RKO (cell line): ENCODE results near the gene BMP15.

Source experiments
- DNase-seq: peaks from one replicate; pipeline ENCODE4 v3.0.0-alpha.2; 2016; ENCODE audit warnings: low spot score

The BMP15 gene

DNA sequence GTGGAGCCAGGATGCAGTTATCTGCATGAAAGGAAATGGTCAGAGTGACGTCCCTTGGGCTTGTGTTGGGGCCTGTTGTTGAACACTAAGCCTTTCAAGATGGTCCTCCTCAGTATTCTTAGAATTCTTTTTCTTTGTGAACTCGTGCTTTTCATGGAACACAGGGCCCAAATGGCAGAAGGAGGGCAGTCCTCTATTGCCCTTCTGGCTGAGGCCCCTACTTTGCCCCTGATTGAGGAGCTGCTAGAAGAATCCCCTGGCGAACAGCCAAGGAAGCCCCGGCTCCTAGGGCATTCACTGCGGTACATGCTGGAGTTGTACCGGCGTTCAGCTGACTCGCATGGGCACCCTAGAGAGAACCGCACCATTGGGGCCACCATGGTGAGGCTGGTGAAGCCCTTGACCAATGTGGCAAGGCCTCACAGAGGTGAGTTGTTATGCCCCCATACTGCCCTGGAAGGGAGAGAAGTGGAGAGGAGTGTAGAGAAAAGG lies at the start of gene BMP15:
BMP15 (plus strand) TSS at position 51 of the 492 bp plus-strand sequence; CDS start at position 100, 49 bp downstream.
- no peak for DNase-seq

DNA sequence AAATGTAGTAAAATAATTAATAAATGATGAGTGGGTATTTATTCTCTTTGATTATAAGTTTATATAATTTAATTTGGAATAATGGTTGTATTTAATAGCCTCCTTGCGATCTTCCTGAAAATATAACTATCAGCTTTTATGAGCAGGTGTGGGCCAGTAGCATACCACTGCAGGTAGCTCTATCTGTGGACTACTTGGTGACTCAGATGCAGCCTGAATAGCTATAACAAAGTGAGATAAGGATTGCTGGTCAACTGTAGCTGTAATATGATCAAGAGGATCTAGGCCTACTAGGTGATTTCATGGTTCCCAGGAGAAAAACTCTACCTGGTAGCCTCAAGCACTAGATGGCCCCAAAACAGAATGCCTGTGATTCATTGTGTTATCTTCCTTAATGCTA lies 47.1 kb upstream of the BMP15 start:
- no peak for DNase-seq

DNA sequence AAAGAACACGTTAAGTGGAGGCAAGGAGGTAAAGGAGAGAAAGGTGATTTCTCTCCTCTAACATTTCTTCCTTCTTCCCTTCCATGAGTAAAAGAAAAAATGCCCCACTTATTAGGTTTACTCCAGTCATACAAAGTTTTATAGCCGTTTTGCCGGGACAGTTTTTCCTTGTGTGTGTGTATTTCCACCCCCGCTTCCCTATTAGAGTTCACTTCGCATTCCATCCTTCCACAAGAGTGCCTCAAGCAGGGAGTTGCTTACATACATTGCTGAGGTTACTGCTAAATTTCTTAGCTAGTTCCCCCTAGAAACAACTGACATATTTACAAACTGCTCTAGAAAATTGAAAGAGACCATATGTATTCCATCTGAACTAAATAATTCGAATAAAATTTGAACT lies 45.2 kb upstream of the BMP15 start:
- DNase-seq = no peak

DNA sequence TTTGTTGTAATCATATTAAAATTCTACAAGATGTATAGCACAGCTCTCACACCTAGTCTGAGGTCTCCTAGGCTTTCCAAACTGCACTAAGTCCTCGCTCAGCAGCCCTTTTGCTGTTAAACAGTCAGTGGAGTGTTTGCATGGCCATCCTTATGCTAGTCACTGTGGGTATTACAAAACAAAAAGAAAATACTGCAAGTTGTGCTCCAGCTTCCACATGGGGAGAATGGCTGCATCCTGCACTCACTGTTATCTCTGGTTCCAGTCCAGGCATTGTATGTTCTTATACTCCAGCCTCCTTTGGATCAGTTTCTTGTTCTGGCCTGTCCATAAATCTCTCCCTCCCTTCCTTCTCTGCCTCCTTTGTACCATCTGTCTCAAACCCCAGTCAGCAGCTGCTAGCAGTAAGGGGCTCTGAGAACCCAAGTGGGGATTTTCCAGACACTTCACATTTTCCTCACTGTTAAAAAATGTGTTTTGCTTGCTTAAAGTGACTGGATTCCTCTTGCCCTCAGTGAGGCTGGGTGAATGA lies 38.5 kb upstream of the BMP15 start:
- no peak for DNase-seq

DNA sequence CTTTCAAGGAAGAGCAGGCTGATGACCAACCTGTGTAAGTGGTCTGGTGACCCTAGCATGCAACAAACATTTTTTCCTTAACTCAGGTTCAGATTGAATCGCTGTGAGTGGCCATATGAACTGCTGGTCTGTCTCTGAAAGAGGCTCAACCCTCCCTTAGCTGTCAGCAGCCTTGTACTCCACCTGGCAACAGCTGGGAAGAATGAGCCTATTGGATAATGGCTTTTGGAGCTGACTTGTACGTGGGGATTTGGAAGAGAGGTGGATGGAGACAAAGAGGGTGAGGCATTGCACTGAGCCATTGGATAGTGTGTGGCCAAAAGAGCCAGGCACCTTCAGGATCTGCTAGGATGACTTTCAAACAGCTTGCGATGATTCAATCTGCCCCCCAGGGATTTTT lies 35.7 kb upstream of the BMP15 start:
- no peak for DNase-seq

DNA sequence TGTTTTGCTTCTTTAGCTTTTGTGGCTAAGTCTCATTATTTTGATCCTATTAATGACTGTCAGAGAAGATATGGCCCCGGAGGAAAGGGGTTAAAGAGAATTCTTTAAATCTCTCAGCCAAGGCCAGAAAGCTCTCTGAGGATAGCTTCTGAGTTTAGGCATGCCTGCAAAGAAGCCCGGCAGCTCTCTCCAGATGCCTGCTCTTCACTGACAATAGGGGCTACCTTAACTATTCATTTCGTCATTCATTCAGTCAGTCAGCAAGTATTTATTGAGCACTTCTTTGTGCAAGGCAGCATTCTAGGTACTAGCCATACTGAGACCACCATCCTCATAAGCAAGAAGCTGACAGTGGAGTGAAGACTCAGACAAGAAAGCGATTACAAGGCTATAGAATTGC lies 34.0 kb upstream of the BMP15 start:
- DNase-seq = no peak

DNA sequence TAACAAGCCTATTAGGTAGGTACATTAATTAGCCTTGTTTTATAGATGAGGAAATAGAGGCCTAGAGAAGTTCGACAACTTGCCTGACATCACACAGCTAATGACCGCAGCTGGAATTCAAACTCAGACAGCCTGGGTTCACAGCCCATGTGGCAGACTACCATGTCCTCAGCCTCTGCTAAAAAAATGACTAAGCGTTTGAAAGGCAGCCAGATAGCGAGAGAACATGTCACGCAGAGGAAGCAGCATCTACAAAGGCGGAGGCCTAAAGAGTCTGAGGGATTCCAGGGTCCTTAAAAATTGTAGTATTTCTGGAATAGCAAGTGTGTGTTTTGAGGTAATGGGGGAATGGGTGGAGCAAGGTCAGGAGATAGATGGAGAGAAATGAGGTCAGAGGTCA lies 33.2 kb upstream of the BMP15 start:
- DNase-seq = no peak

DNA sequence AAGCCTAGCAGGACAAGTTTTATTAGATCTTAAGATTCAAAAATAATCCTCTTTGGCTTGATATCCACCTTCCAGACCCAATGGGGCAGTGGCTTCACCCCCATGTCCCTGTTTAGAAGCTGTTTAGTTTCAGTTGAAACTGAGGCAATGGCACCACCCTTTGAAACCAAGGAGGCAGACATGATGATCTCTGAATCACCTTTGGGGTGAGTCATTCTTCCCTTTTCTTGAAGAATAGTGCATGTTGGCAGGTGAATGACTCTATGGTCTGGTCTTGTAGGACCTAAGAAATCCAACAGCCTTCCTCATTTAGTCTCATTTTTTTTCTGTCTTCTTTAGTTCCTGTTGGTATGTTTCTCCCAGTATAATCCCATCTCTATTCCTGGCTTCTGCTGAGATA lies 29.5 kb upstream of the BMP15 start:
- peak; percentile 4 for DNase-seq

DNA sequence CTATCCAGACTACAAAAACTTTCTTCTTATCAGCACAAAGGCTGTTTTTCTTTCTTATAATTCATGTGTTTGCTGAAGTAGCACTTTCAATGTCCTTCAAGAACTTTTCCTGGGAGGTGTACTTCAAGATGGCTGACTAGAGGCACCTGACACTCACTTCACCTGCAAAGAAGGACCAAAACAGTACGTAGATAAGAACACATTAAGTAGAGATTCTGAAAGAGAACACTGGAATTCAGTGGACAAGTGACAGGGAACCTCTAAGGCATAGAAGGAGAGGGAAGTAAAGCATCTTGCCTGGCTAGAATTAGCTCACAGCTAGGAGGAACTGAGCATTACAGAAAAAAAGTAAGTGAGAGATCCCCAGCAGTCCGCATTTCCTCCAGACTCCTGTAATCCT lies 21.7 kb upstream of the BMP15 start:
- no peak for DNase-seq

DNA sequence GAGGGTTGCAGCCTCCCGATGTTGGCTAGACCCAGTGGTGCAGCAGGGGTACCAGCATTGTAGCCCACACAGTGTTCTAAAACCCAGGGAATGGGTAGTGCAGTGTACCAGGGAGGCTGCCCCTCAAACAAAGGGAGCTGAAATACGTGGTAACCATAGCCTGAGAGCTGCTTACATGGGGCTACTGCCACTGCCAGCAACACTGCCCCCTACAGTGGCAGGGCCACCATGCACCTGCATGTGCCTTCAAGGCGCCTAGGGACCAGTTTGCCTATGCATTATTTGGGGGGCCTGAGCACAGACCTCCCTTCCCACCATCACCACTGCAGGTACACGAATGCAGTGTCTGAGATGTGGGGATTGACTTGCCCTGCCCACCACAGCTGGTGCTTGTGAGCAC lies 21.0 kb upstream of the BMP15 start:
- no peak for DNase-seq

DNA sequence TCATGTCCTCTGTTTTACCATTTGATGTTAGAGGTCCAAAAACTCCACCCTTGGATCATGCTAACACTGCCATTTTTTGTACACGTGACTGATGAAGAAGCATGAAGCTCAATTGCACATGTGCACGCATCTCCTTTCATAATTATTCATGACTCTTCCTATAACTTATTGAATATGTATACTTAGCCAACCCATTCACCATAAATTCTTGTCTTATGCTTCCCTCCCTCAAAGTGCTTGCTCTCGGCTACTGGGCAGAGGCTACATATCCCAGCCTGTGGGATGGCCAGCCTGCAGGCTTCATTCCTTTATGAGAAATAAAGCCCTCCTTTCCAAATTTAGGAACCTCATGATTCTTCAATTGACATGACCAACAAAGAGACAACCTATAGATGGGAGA lies 17.5 kb upstream of the BMP15 start:
- DNase-seq = no peak

DNA sequence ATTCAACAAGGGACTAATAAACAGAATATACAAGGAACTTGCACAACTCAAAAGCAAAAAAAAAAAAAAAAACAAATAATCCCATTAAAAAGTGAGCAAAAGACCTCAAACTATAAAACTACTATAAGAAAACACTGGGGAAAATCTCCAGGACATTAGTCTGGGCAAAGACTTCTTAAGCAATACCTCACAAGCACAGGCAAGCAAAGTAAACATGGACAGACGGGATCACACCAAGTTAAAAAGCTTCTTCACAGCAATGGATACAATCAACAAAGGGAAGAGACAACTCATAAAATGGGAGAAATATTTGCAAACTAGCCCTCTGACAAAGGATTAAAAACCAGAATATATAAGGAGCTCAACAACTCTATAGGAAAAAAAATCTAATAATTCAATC lies 17.1 kb upstream of the BMP15 start:
- no peak for DNase-seq

DNA sequence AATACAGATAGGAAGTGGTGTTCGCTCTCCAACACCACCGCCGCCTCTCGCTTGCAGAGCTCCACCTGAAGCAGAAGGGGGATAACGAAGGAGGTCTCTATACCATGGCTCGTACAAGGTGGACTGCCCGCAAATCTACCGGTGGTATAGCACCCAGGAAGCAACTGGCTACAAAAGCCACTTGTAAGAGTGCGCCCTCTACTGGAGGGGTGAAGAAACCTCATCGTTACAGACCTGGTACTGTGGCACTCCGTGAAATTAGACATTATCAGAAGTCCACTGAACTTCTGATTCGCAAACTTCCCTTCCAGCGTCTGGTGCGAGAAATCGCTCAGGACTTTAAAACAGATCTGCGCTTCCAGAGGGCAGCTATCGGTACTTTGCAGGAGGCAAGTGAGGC lies 5.2 kb upstream of the BMP15 start:
- peak; percentile 19 for DNase-seq

DNA sequence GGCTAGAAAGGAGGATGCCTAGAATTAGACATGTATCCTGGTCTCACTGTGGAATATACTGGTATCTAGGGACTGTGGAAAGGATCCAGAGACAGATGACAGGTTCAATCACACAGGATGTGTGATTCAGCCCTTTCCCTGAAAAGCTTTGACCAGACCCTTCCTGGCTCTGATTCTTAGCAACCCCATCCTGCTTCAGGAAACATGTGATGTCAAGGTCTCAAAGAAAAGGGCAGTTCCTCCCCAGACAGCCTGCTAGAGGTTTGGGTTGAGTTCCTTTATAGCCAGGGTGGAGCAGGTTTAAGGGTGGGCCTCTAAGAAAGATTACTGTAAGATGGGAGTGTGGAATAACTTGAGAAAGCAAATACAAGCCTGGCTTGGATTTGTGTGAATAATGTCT lies 3.0 kb downstream of the BMP15 start:
- DNase-seq = no peak

DNA sequence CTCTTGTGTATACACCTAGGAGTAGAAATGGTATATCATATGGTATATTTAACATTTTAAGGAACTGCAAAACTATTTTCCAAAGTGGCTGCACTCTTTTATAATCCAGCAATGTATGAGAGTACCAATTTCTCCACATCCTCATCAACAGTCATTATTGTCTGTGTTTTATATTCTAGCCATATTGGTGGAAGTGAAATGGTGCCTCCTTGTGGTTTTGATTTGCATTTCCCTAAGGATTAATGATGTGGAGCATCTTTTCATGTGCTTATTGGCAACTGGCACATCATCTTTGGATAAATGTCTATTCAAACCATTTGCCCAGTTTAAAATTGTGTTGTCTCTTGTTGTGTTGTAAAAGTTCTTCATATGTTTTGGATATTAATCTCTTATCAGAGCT lies 9.6 kb downstream of the BMP15 start:
- peak; percentile 8 for DNase-seq

DNA sequence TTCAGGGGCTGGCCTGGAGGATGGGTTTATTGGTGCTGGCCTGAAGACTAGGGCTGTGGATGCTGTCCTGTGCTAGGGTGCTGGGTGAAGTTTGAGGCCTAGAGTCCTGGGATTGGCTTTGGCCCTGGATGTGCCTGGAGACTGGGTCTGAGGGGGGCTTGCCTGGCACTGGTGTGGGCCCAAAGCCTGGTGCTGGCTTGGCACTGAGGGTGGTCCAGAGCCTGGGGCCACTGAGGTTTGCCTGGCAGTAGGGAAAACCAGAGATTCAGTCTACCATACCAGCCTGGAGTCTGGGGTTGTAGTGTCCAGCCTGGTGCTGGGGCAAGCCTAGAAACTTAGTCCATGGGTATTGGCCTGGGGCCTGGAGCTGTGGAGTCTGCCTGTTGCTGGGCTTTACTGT lies 16.6 kb downstream of the BMP15 start:
- DNase-seq = no peak

DNA sequence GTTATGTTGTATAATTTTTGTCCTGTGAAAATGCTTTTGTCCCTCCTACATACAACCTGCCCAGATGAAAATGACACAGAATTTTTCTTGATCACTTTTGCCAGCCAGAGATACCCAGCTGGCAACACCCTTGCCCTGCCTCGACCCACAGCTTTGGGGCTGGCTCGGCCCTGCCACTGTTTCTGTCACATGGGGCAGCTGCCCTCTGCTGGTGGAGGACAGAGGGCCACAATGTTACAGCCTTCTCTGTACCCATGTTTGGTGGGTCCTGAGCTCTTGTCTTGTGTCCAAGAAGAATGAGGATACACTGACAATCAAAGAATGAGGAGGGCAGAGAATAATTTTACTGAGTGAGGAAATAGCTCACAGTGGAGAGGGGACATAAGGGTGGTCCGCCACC lies 31.1 kb downstream of the BMP15 start:
- DNase-seq = peak; percentile 3

DNA sequence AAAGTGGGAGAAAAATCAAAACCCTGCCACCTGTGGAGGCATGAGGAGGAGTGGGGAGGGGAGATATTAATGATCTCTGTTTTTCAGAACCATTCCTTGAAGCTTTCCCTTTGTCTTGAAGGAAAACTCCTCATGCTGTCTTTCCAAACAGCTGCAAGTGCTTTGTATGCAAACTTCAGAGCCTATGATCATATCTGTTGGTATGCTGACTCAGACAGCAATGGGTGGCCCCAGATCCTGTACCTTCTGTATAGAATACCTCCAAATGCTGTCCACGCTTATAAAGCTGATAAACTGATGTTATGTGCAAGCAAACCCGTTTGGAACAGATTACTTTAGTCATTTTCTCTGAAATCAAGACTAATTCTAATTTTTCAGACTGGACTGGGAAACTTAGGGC lies 31.9 kb downstream of the BMP15 start:
- DNase-seq = no peak

DNA sequence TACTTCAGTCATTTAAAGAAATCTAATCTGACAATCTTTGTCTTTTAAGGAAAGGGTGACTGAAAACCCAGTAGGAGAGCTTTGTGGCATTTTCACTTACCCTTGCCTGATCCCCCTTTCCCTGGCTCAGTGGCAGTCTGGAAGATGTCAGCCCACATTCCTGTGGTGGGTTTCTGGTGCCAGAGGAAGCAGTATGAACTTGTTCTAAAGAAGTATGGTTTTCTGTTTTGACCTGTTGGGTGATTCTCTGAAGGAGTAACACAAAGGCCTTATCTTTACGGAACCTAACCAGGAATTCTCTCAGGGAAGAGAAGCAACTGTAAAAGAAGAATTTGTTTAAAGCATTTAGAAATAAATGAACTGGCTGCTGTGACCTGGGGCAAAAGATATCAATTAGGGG lies 41.9 kb downstream of the BMP15 start:
- no peak for DNase-seq

DNA sequence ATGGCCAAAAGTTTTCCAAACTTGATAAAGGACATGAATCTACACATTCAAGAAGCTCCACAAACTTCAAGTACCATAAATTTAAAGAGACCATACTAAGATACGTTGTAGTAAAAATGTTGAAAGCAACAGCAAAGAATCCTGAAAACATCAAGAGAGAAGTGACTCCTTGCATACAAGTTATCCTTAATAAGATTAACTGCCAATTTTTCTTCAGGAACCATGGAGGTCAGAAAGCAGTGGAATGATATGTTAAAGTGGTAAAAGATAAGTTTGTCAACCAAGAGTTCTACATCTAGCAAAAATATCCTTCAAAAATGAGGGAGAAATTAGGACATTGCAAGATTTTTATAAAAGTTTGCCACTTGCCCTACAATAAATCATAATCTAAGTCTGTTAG lies 43.3 kb downstream of the BMP15 start:
- DNase-seq = no peak

DNA sequence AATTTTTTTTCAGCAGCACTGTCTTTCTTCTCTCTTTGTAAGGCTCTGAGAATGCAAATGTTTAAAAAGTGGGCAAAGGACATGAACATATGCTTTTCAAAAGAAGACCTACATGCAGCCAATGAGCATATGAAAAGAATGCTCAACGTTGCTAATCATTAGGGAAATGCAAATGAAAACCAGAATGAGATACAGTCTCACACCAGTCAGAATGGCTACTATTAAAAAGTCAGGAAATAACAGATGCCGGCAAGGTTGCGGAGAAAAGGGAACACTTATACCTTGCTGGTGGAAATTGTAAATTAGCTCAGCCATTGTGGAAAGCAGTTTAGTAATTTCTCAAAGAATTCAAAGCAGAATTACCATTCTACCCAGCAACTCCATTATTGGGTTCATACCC lies 51.6 kb downstream of the BMP15 start:
- DNase-seq = no peak

DNA sequence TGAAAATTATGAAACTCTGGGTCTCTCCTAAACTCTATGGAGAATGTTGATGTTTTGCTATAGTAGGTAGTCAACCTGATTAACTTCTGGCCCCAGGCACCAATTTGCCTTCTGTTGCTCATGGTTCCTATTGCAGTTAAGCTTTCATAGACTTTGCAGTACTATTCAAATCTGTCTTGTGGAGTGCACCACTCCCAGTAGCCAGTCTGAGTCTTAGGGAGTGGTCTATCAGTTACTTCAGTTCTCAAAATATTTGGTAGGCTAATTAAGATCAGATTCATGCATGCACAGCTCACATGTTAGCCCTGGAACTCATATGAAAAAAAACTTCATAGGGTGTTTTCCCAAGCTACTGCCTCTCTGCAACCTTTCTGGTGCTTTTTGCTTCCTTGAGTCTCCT lies 53.3 kb downstream of the BMP15 start:
- DNase-seq = no peak
